Endothelial cell of umbilical vein (primary cell): Measurements from ENCODE around the gene E2F4. TPM values are rescaled to one million over a fixed set of nuclear protein-coding genes. Genes with fewer than 3 reads are reported as not detected.

ENCODE experiments used
- BruUV-seq: library from RNA; stranded (reverse); fragments of 400-500 nt; replicated peaks from 2 replicates; lab custom pipeline; 2021; lab: Mats Ljungman, UMichigan
- CTCF ChIA-PET: fragments of 300-600, 350-600 bp; sonication (Branson Sonifier 250); formaldehyde crosslinking; loops from one replicate; lab custom pipeline; 2021; ENCODE audit warnings: antibody characterized with exemption, inconsistent platforms; lab: Charles Lee
- POLR2A ChIA-PET: fragments of 300-600, 350-600 bp; sonication (Branson Sonifier 250); formaldehyde crosslinking; loops from one replicate; lab custom pipeline; 2021; ENCODE audit warnings: antibody characterized with exemption, inconsistent platforms; lab: Charles Lee
- DNase-seq: peaks from one replicate; pipeline ENCODE4 v3.0.0-alpha.2; 2011; ENCODE audit warnings: low read depth, low spot score
- FAIRE-seq: peaks from 2 replicates; lab custom pipeline; 2011; peaks lifted over from hg19 to GRCh38; lab: Jason Lieb, UNC
- H2AFZ ChIP-seq: 2 replicates; pipeline ENCODE4 v1.6.0; 2012; ENCODE audit warnings: low read depth, low read length, control low read depth, inconsistent platforms
- H3K27ac ChIP-seq: 2 replicates; pipeline ENCODE4 v1.5.1; 2011; ENCODE audit warnings: low read depth, mild to moderate bottlenecking, control low read depth, low read length, moderate library complexity; ENCODE audit not compliant: insufficient read depth
- H3K27me3 ChIP-seq, 2 experiments: 2 replicates each; pipeline versions ENCODE4 v1.6.0 to v1.6.1; 2011; ENCODE audit warnings: low read length in 2 of 2, mixed read lengths in 1 of 2; ENCODE audit not compliant: control insufficient read depth in 2 of 2, insufficient read depth in 2 of 2
- H3K36me3 ChIP-seq, 2 experiments: 2 replicates in 1 of 2; 3 replicates in 1 of 2; pipeline ENCODE4 v1.5.1; 2011; ENCODE audit warnings: low read length in 2 of 2, mild to moderate bottlenecking in 1 of 2, moderate library complexity in 1 of 2; ENCODE audit not compliant: control insufficient read depth in 2 of 2, insufficient read depth in 2 of 2; ENCODE audit errors: extremely low read depth in 1 of 2
- H3K4me1 ChIP-seq: 3 replicates; pipeline ENCODE4 v1.5.1; 2011; ENCODE audit warnings: mild to moderate bottlenecking, low read length; ENCODE audit not compliant: control insufficient read depth, insufficient read depth; ENCODE audit errors: extremely low read depth
- H3K4me2 ChIP-seq: 2 replicates; pipeline ENCODE4 v1.6.1; 2011; ENCODE audit warnings: low read length, control low read depth, mixed read lengths; ENCODE audit not compliant: insufficient read depth
- H3K4me3 ChIP-seq, 3 experiments: fragments of 200-600 bp in 1 of 3; sonication (generic), shearing (Covaris generic) in 1 of 3; replicated peaks in 1 of 3; 2 replicates each; pipeline ENCODE4 v1.5.1; 2011 to 2016; ENCODE audit warnings: control low read depth in 3 of 3, low read length in 3 of 3, mild to moderate bottlenecking in 2 of 3, inconsistent platforms in 1 of 3, low read depth in 1 of 3, moderate library complexity in 1 of 3; ENCODE audit not compliant: insufficient read depth in 1 of 3
- H3K79me2 ChIP-seq: 2 replicates; pipeline ENCODE4 v1.6.0; 2012; ENCODE audit warnings: low read length, inconsistent platforms; ENCODE audit not compliant: control insufficient read depth, insufficient read depth
- H3K9ac ChIP-seq: replicated peaks from 2 replicates; pipeline ENCODE3; 2011; ENCODE audit warnings: low read length, control low read depth; ENCODE audit not compliant: insufficient read depth; ENCODE audit errors: extremely low read depth
- H3K9me1 ChIP-seq: replicated peaks from 3 replicates; pipeline ENCODE4 v1.6.0; 2011; ENCODE audit warnings: mild to moderate bottlenecking, low read length; ENCODE audit not compliant: control insufficient read depth, insufficient read depth; ENCODE audit errors: extremely low read depth
- H3K9me3 ChIP-seq: replicated peaks from 2 replicates; pipeline ENCODE4 v1.5.1; 2012; ENCODE audit warnings: low read length, inconsistent platforms; ENCODE audit not compliant: control insufficient read depth, insufficient read depth
- H4K20me1 ChIP-seq: replicated peaks from 2 replicates; pipeline ENCODE3; 2011; ENCODE audit warnings: mild to moderate bottlenecking, low read length; ENCODE audit not compliant: control insufficient read depth, insufficient read depth; ENCODE audit errors: extremely low read depth
- EZH2 ChIP-seq: IDR thresholded peaks from 2 replicates; pipeline ENCODE4 v1.6.1; 2012; ENCODE audit warnings: borderline replicate concordance, low read depth, mild to moderate bottlenecking, moderate library complexity, low read length, inconsistent platforms; ENCODE audit not compliant: severe bottlenecking
- FOS ChIP-seq: IDR thresholded peaks from 2 replicates; pipeline ENCODE4 v1.6.1; 2011; ENCODE audit warnings: mild to moderate bottlenecking, low read length, moderate library complexity, borderline replicate concordance; ENCODE audit not compliant: insufficient read depth
- GATA2 ChIP-seq: IDR thresholded peaks from 2 replicates; pipeline ENCODE4 v1.7.0; 2011; ENCODE audit warnings: low read depth, mild to moderate bottlenecking, moderate library complexity, mixed read lengths, low read length; ENCODE audit not compliant: insufficient read length, insufficient read depth
- MYC ChIP-seq: IDR thresholded peaks from one replicate; pipeline ENCODE4 v1.6.1; 2011; ENCODE audit warnings: mild to moderate bottlenecking, low read depth, low read length
- POLR2A ChIP-seq: IDR thresholded peaks from 2 replicates; pipeline ENCODE4 v1.6.1; 2012; ENCODE audit warnings: low read depth, mild to moderate bottlenecking, control low read depth, low read length
- POLR2AphosphoS5 ChIP-seq: IDR thresholded peaks from 2 replicates; pipeline ENCODE4 v1.6.1; 2012; ENCODE audit warnings: low read depth, mild to moderate bottlenecking, control low read depth, low read length, moderate library complexity; ENCODE audit not compliant: insufficient read depth
- dilution Hi-C: fragments of 300-500 bp; cut with MboI; formaldehyde crosslinking; loops from one replicate; pipeline ENCODE4 v1.15.0; 2019; ENCODE audit warnings: low sequenced_read_pairs; ENCODE audit not compliant: extremely low pct_ligation_motif_present
- intact Hi-C: fragments of 100-400 bp; cut with micrococcal nuclease; formaldehyde crosslinking; loops from one replicate; pipeline ENCODE4 v1.10.0; 2022
- polyA plus RNA-seq, 4 experiments: library from polyadenylated mRNA; depleted of rRNA in 3 of 4; stranded (reverse) in 3 of 4; unstranded in 1 of 4; fragments of >200 nt; gene quantifications; 2 replicates each; pipeline versions ENCODE4 v1.2.1 to v1.2.3, GENCODE V29; 2011 to 2012; ENCODE audit warnings: missing spikeins in 1 of 4
- total RNA-seq: library from RNA; stranded (reverse); gene quantifications from 2 replicates; pipeline ENCODE4 v1.2.3, GENCODE V29; 2021
- TF ChIP-seq, protein P1 (sequence below): IDR thresholded peaks from 2 replicates; pipeline ENCODE4 v1.6.1; 2011; ENCODE audit not compliant: insufficient read depth, insufficient read length

E2F4 gene
- total and polyA plus RNA-seq, 2 donors (not counting 3 experiments of a cell fraction or from before 2014, with no cell fraction given) = 112 to 168 TPM

DNA sequence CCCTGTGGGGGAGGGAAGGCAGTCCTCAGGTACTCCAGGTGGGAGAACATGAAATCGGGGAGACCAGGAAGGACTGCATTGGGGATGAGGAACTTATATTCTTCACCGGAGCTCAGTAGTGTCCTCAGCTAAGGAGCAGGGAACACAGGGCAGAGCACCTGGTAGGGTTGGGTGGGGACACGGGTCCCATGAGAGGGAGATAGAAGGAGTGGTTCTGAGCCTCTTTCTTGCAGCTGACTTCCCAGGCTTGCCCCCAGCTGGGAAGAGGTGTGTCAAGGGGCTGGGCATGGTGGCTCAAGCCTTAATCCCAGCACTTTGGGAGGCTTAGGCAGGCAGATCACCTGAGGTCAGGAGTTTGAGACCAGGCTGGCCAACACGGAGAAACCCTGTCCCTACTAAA lies 53.2 kb downstream of the E2F4 start:
- H3K4me3 ChIP-seq = no peak overlapping the region
- H3K9ac ChIP-seq = peak overlapping the region; percentile 47

DNA sequence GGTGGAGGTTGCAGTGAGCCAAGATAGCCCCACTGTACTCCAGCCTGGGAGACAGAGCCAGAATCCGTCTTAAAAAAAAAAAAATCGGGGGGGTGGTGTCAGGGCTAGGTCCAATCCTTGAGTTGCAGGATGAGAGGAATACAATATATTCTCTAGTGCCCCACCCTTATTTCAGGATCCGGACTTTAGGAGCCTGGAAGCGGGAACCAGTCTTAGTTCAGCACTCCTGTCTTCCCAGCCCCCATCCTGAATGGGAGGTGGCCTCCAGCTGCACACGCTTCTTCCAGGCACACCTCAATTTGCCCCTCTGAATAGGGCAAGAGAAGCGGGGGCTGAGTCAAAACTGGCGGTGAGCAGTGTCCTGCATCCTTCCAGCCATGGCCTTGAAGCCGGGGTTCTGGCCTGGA lies 53.7 kb downstream of the E2F4 start:
- POLR2A ChIA-PET = interaction anchor here (2.2 kb wide), 1 partner anchor 28 kb away, joined by 6 read pairs; no protein-coding TSS in a partner anchor

More for the DNA sequence above, 53.2 kb downstream of the E2F4 start:
- DNase-seq (no peak), FAIRE-seq (no peak)
- no peak for TF ChIP-seq POLR2A
- TF ChIP-seq EZH2 = no peak
- no peak for TF ChIP-seq POLR2AphosphoS5
- TF ChIP-seq MYC = no peak
- Histone ChIP-seq H3K9me3 (no peaks in the 10 kb centered on the region), H4K20me1 (no peaks in the 10 kb centered on the region), H3K79me2 (peaks cover 46% of the 10 kb centered on the region), H3K9me1 (no peaks in the 10 kb centered on the region), H3K36me3 (peaks cover 0 to 3% of the 10 kb centered on the region in 2 experiments), H3K27me3 (peaks cover 0 to under 1% of the 10 kb centered on the region in 2 experiments), H2AFZ (no peak overlapping the region), H3K4me2 (peak overlapping the region; percentile 42), H3K4me1 (peaks cover 65% of the 10 kb centered on the region), H3K27ac (peak overlapping the region; percentile 88)
- dilution Hi-C loops (no loop called here), intact Hi-C loops (no loop called here)
- POLR2A ChIA-PET = interaction anchor here (1.9 kb wide), 1 partner anchor 25 kb away, joined by 6 read pairs; no protein-coding TSS in a partner anchor
- CTCF ChIA-PET = interaction anchor here (0.9 to 2.0 kb wide), 10 partner anchors 13 to 227 kb away, joined by 3 to 10 read pairs (median 4); partner anchors contain the start of genes KCTD19 and LRRC36
- BruUV-seq = no TSS peak

More for the DNA sequence above, 53.7 kb downstream of the E2F4 start:
- dilution Hi-C loops (no loop called here), intact Hi-C loops (loop anchor here (1.0 kb wide), 4 partner anchors 13 to 101 kb away; partner anchors contain the start of gene PLEKHG4)
- TSS peak; percentile 31 for BruUV-seq
- no peaks in the 10 kb centered on the region for H4K20me1 ChIP-seq
- peaks cover 63% of the 10 kb centered on the region for H3K4me1 ChIP-seq
- H3K9me3 ChIP-seq = no peaks in the 10 kb centered on the region
- H3K36me3 ChIP-seq = peaks cover 0 to 3% of the 10 kb centered on the region in 2 experiments
- H3K27ac ChIP-seq = peak overlapping the region; percentile 88
- H2AFZ ChIP-seq = peak overlapping the region; percentile 27
- H3K4me3 ChIP-seq = peak overlapping the region; percentile 55 to 89 (median 83)
- TF ChIP-seq MYC = no peak
- no peak for TF ChIP-seq POLR2A
- no peak for TF ChIP-seq FOS
- TF ChIP-seq POLR2AphosphoS5 = no peak
- no peak for TF ChIP-seq GATA2
- TF ChIP-seq, protein P1, sequence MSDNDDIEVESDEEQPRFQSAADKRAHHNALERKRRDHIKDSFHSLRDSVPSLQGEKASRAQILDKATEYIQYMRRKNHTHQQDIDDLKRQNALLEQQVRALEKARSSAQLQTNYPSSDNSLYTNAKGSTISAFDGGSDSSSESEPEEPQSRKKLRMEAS = no peak
- peak overlapping the region; percentile 42 for H3K4me2 ChIP-seq
- FAIRE-seq (no peak), DNase-seq (no peak)
- CTCF ChIA-PET = interaction anchor here (0.9 to 1.9 kb wide), 8 partner anchors 13 to 47 kb away, joined by 3 to 10 read pairs (median 4); partner anchors contain the start of genes ELMO3 and TMEM208
- H3K27me3 ChIP-seq = peaks cover 0 to 3% of the 10 kb centered on the region in 2 experiments
- H3K79me2 ChIP-seq = peaks cover 43% of the 10 kb centered on the region
- peak overlapping the region; percentile 69 for H3K9ac ChIP-seq
- no peaks in the 10 kb centered on the region for H3K9me1 ChIP-seq
